ENCODE measurements around the gene C4BPA.

DNA sequence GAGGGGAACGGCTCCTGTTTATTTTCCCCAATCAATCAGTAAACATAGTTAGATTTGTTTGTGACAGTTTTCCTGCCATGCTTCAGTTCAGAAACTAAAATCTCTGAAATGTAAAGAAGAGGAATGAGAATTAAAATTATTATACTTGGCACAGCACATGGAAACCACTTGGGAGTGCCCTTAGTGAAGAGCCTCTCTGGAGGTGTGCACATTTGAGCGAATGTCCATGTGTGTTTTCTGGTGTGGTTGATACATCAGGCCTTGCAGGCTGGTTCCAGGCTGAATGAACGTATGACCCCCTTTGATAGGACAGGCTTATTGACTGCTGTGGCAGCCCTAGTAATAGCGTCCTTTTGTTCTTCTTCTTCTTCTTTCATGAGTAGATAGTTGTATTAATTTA, 27.1 kb downstream of the C4BPA start:
- TF ChIP-seq, protein P1, sequence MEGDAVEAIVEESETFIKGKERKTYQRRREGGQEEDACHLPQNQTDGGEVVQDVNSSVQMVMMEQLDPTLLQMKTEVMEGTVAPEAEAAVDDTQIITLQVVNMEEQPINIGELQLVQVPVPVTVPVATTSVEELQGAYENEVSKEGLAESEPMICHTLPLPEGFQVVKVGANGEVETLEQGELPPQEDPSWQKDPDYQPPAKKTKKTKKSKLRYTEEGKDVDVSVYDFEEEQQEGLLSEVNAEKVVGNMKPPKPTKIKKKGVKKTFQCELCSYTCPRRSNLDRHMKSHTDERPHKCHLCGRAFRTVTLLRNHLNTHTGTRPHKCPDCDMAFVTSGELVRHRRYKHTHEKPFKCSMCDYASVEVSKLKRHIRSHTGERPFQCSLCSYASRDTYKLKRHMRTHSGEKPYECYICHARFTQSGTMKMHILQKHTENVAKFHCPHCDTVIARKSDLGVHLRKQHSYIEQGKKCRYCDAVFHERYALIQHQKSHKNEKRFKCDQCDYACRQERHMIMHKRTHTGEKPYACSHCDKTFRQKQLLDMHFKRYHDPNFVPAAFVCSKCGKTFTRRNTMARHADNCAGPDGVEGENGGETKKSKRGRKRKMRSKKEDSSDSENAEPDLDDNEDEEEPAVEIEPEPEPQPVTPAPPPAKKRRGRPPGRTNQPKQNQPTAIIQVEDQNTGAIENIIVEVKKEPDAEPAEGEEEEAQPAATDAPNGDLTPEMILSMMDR (IDR thresholded peaks at IDR 0.05; ENCODE audit: insufficient read depth, low read depth, low read length), result no peak
- no peak for TF ChIP-seq EZH2 (IDR thresholded peaks at IDR 0.05; ENCODE audit: insufficient read depth, low read length)

Data from astrocyte (in vitro differentiated cells and primary cell).